HG02943 (cell line): ENCODE results near the gene SLC2A4RG.

Experiments used
- ATAC-seq: cut with Tn5 transposase; IDR thresholded peaks from one replicate; pipeline ENCODE4 v1.9.1; 2021; ENCODE audit warnings: mild to moderate bottlenecking, low read depth, moderate library complexity; ENCODE audit not compliant: unreplicated experiment

The SLC2A4RG gene

GRCh38 chr20:63739130-63740069 is at the start of gene SLC2A4RG:
Gene SLC2A4RG (plus strand): TSS chr20:63739776. CDS start chr20:63739913, 137 bp downstream.
- ATAC-seq, result no peak

DNA sequence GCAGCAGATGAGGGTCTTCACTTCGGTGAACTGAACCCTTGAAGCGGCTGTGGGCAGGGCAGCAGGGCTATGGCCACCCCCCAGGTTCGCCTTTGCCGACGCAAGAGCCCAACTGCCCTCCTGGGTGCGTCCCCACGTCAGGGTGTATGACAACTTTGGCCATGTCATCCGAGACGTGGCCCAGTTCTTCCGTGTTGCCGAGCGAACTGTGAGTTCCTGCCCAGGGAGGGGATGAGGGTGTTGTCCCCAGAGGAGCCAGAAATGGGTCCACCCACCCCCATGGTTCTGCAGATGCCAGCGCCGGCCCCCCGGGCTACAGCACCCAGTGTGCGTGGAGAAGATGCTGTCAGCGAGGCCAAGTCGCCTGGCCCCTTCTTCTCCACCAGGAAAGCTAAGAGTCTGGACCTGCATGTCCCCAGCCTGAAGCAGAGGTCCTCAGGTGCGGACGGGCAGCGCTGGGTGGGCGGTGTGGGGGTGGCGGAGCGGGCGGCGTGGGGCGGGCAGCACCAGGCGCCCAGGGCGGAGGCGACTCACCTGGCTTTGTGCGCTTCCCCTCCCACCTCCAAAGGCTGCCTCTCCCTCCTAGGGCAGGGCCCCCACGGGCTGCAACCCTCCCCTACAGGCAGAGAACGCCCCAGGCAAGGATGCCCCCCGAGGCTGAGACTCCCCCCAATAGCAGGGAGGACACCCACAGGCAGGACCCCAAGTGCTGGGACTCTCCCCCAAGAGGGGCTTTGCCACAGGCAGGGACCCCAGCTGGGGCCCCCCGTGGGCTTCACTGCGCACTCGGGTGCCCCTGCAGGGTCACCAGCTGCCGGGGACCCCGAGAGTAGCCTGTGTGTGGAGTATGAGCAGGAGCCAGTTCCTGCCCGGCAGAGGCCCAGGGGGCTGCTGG is 49.3 kb upstream of the SLC2A4RG start:
- ATAC-seq, result no peak

- ATAC-seq, result no peak
Observed at GRCh38 chr20:63690898-63691710, 48.5 kb upstream of the SLC2A4RG start.

- ATAC-seq, result no peak
Observed at GRCh38 chr20:63691711-63692435, 47.7 kb upstream of the SLC2A4RG start.

DNA sequence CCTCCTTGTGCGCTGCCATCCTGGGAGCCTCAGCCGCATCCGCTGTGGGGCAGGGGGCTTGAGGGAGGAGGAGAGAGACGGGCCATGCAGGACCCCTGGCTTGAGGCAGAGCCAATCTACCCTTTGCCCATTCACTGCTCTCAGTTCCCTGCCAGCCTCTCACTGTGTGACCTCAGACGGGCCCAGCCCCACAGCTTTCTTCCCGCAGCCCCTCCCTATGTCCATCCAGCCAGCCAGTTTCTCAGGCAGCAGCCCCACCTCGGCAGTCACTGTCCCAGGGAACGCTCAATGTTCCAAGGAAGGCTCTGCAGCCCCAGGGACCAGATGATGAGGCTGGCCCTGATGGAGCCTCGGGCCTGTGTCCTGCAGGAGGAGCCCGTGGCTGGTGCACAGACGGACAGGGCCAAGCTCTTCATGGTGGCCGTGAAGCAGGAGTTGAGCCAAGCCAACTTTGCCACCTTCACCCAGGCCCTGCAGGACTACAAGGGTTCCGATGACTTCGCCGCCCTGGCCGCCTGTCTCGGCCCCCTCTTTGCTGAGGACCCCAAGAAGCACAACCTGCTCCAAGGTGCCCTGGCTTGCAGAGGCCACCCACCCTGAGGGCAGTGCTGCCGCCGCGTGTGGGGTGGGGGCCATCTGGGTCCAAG is 47.0 kb upstream of the SLC2A4RG start:
- ATAC-seq, result no peak

GRCh38 chr20:63693083-63693732 is 46.4 kb upstream of the SLC2A4RG start:
- ATAC-seq, result no peak

GRCh38 chr20:63693733-63694583 is 45.6 kb upstream of the SLC2A4RG start:
- ATAC-seq, result no peak

- no peak for ATAC-seq
Observed at GRCh38 chr20:63694584-63695423, 44.8 kb upstream of the SLC2A4RG start.

GRCh38 chr20:63695424-63696305 is 43.9 kb upstream of the SLC2A4RG start:
- ATAC-seq, result no peak

DNA sequence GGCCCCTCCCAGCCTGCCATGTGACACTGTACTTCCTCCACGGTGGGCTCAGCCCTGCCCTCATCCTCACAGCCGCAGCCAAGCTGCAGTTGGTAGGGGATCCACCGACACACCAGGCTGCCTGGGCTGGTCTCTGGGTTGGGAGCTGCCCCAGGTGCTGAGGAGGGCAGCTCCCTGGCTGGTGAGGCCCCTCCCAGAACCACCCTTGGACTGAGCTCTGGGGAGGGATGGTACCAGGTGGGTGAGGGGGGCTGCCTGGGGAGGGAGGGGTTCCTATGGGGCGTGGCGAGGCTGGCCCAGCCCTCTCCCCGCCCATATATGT is 43.3 kb upstream of the SLC2A4RG start:
- ATAC-seq, result no peak

DNA sequence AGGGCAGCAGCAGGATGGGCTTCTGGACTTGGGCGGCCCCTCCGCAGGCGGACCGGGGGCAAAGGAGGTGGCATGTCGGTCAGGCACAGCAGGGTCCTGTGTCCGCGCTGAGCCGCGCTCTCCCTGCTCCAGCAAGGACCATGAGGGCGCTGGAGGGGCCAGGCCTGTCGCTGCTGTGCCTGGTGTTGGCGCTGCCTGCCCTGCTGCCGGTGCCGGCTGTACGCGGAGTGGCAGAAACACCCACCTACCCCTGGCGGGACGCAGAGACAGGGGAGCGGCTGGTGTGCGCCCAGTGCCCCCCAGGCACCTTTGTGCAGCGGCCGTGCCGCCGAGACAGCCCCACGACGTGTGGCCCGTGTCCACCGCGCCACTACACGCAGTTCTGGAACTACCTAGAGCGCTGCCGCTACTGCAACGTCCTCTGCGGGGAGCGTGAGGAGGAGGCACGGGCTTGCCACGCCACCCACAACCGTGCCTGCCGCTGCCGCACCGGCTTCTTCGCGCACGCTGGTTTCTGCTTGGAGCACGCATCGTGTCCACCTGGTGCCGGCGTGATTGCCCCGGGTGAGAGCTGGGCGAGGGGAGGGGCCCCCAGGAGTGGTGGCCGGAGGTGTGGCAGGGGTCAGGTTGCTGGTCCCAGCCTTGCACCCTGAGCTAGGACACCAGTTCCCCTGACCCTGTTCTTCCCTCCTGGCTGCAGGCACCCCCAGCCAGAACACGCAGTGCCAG is 42.8 kb upstream of the SLC2A4RG start, which contains the start of gene TNFRSF6B:
Gene TNFRSF6B (plus strand): TSS at position 25 of the 729 bp plus-strand sequence. CDS start 116 bp downstream, at position 141.
- ATAC-seq, result no peak

- no peak for ATAC-seq
Observed at GRCh38 chr20:63697357-63697867, 42.2 kb upstream of the SLC2A4RG start.

GRCh38 chr20:63697868-63698545 is 41.6 kb upstream of the SLC2A4RG start:
- no peak for ATAC-seq

GRCh38 chr20:63698739-63699465 is 40.7 kb upstream of the SLC2A4RG start:
- ATAC-seq, result no peak
